Omental fat pad (tissue), 4 donors: Measurements from ENCODE around the gene NIPSNAP2. TPM values are rescaled to one million over a fixed set of nuclear protein-coding genes. Genes with fewer than 3 reads are reported as not detected.

ENCODE experiments used
- ATAC-seq: fragments of 150-250 bp; one replicate; pipeline ENCODE4 v1.9.1; 2016; ENCODE audit warnings: mild to moderate bottlenecking, moderate library complexity; ENCODE audit not compliant: low FRiP score
- DNase-seq: peaks from one replicate; pipeline ENCODE4 v3.0.0-alpha.2; 2019; ENCODE audit warnings: low spot score
- CTCF ChIP-seq, 3 donors: fragments of 450-650 bp; IDR thresholded peaks; one replicate each; pipeline ENCODE4 v1.5.1; 2016 to 2017; ENCODE audit warnings: antibody characterized with exemption in 3 of 3, mild to moderate bottlenecking in 3 of 3, moderate library complexity in 2 of 3
- total RNA-seq, 4 donors: library from RNA; depleted of rRNA; stranded (reverse); fragments of >200 nt; gene quantifications; one replicate each; pipeline ENCODE4 v1.1.0, GENCODE V29; 2016

The NIPSNAP2 gene
- total RNA-seq, 4 donors from 2014 or later, result 43.6 to 73.3 (median 67.2) TPM

GRCh38 chr7:55965805-55966421, 1.5 kb downstream of the NIPSNAP2 start:
- ATAC-seq, result no peak
- no peak for TF ChIP-seq CTCF (IDR thresholded peaks at IDR 0.05)
- DNase-seq, result no peak

GRCh38 chr7:55966851-55967250, 2.5 kb downstream of the NIPSNAP2 start:
- TF ChIP-seq CTCF (IDR thresholded peaks at IDR 0.05), result no peak
- no peak for ATAC-seq
- no peak for DNase-seq

- ATAC-seq, result no peak
- no peak for DNase-seq
- no peak for TF ChIP-seq CTCF (IDR thresholded peaks at IDR 0.05)
Observed at GRCh38 chr7:55969391-55969790, 5.0 kb downstream of the NIPSNAP2 start.

- no peak for DNase-seq
- no peak for ATAC-seq
- no peak for TF ChIP-seq CTCF (IDR thresholded peaks at IDR 0.05)
Observed at GRCh38 chr7:55970561-55970960, 6.2 kb downstream of the NIPSNAP2 start.

- no peak for TF ChIP-seq CTCF (IDR thresholded peaks at IDR 0.05)
- DNase-seq, result no peak
- no peak for ATAC-seq
Observed at GRCh38 chr7:55970978-55971377, 6.6 kb downstream of the NIPSNAP2 start.

GRCh38 chr7:55973747-55974250, 9.4 kb downstream of the NIPSNAP2 start:
- ATAC-seq, result no peak
- DNase-seq, result no peak

More at GRCh38 chr7:55973747-55974250, 9.4 kb downstream of the NIPSNAP2 start:
- no peak for TF ChIP-seq CTCF (IDR thresholded peaks at IDR 0.05)
